GM19025 (cell line): ENCODE results near the gene MPZL3.
"Not testable (repeated sequence)": the region's sequence is repeated elsewhere in the genome, so short reads cannot be mapped to it uniquely, and the experiment has no call there.

Experiments used
- ATAC-seq: cut with Tn5 transposase; IDR thresholded peaks from one replicate; pipeline ENCODE4 v1.9.1; 2021; ENCODE audit warnings: mild to moderate bottlenecking, low read depth, moderate library complexity; ENCODE audit not compliant: unreplicated experiment

MPZL3 gene

DNA sequence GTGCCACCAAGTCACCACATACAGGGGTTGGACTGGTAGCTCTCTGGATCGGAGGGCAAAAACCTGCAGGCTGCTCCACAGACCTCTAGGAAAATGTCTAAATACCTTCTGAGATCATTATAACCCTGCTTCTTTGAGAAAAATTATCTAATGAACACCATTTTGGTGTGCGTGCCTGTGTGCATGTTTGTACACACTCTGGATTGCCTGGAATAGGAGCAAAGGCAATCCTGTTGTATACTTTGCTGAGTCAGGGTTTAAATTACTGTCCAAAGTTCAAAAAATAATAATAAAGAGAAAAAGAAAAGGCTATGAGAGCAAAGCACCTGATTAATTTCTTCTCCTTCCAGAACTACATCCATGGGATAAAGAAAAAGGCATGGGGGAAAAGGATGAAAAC is 38.4 kb downstream of the MPZL3 start:
- ATAC-seq = no peak

DNA sequence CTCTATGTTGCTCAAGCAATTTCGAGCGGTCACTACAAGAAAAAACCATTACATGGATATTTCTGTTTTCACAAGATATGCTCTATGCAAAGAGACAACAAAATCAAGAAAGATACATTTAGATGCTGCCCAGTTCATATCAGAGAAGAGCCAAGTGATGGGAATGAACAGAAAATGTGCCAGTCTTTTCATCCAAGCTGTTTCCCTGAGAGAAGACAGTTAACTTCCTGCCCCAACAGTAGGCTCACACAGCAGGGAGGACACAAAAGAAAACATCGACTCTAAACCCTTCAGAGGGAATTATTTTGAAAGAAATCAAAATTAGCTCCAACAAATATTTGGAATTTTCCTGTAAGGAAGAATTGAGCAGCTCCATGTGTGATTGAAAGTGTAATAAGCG is 39.0 kb downstream of the MPZL3 start:
- ATAC-seq = no peak

DNA sequence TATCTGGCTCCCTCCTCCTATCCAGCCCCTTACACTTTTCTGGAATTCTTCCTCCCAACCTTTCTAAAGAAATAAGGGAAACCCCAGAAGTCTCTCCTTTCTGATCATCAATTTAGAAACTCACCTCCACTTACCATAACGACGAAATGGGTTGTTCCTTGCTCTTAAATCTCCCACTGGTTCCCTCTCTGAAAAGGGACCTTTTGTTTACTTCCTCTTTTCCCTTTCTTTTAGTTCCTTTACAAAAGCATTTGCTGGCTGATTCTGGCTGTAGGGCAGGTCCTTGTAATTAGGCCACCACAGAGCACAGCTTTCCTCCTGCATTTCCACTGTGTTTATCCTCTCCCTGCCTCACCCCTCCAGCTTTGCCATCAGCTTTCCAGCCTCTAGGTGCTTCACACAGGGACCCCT is 39.4 kb downstream of the MPZL3 start:
- no peak for ATAC-seq

DNA sequence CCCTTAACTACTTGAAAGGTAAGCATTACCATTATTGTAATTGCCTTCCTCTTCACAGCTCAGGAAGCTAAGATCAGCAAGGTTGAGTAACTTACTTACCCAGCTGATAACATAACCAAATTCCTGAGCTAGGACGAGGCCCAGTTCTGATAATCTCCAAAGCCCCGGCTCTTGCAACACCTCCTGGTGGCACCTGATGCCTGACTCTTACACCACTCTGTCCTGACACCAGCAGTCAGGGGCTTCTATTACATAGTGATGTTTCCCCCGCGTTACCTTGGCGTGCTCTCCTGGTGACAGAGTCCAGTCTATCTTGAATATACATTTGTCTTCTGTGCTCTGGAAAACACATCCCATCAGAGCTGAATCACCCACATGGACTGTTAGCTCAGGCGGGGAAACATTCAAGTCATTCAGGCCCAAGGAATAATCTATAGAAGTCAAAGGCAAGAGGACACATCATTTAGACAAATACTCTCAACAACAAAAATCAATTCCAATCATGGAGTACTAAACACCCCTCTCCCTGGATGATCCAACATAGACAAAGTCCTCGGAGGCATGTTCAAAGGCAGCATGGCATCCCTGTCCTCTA is 39.9 kb downstream of the MPZL3 start:
- ATAC-seq = no peak

DNA sequence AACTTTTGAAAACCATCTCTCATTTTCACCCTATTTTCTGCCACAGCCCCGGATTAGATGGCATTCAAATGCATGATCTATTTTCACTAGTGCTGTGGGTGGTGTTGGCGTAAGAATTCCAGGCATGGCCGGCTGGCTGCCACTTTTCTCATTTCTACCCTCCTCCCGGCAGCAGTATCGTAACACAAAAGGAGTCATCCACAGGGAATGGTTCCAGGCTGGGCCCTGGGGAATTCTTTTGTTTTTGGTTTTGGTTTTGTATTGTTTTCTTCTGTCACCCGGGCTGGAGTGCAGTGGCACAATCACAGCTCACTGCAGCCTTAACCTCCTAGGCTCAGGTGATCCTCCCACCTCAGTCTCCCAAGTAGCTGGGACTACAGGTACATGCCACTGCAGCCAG is 41.2 kb downstream of the MPZL3 start:
- ATAC-seq = no peak

DNA sequence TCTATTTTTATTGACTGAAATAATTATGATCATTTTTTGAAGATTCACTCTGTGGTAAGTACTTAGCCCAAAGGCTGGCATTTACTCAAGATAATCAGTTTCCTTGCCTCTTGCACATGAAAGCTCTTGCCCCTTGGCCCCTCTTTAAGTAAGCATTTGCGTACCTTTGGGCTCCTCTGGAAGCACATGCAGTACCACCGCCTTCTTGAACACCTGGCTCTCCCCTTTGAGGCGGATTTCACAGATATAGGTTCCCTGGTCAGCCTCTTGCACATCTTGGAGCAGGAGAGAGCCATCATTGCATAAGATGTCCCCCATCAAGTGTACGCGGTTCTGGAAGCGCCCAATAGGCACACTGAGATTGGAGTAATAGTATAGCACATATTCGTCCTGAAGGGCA is 41.8 kb downstream of the MPZL3 start:
- ATAC-seq = no peak

DNA sequence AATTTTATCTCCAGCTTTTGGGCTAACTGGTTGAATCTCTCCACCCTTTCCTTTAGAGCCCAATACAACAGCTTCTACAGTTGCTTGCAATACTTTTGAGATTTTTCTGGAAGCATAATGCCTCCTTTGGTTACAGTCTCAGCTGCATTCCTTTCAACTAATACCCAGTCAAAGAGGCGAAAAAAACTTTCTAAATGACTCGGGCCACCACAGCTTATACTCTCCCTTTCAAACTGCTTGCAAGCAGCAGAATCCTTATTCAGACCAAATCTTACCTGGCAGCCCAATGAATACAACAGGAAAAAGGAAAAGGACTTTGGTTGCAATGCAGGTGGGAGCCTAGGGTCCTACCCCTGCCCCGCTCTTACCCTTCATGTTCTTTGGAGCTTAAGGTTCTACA is 43.1 kb downstream of the MPZL3 start:
- no peak for ATAC-seq

DNA sequence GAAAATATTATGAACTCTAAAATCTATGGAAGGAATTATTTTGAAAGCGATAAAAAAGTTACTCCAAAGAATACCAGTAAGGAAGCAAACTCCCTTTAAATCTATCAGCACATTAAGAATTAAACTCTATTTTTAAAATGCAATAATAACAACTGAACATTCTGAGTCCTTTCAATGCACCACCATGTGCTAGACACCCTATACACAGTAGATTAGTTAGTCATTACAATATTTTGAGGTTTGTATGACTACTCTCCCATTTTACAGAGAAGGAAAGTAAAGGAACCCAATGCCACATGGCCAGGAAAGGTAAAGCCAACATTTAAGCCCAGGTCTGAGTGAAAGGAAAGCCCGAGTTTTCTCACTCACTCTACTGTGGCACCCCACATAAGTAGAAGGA is 45.1 kb downstream of the MPZL3 start:
- no peak for ATAC-seq

DNA sequence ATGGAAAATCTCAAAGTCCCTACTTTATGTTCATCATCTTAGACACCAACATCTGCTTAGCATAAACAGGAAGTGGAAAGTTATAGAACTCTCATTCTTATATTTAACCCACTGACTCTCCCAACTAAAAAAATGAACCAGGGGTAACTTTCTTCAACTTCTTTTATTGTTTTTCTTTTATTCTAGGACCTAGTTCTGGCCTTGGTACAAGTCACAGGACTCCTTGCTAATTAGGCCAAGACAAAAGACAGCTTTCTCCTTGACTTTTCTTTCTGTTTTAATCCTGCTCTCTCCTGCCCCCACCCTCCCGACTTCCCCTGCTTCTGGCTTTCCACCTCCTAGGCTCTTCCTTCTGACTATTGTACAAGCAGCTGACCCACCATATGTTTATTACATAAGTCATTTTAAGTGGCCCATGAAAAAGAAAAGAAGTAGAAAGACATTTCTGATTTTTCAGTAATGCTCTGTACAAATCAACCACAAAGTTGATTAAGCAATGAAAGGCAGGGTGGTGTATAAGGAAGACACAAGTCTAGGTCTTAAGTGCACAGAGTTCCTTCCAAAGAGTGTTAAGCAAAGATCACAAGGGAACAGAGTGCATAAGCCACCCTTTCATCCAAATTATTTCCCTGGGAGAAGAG is 45.7 kb downstream of the MPZL3 start:
- no peak for ATAC-seq

DNA sequence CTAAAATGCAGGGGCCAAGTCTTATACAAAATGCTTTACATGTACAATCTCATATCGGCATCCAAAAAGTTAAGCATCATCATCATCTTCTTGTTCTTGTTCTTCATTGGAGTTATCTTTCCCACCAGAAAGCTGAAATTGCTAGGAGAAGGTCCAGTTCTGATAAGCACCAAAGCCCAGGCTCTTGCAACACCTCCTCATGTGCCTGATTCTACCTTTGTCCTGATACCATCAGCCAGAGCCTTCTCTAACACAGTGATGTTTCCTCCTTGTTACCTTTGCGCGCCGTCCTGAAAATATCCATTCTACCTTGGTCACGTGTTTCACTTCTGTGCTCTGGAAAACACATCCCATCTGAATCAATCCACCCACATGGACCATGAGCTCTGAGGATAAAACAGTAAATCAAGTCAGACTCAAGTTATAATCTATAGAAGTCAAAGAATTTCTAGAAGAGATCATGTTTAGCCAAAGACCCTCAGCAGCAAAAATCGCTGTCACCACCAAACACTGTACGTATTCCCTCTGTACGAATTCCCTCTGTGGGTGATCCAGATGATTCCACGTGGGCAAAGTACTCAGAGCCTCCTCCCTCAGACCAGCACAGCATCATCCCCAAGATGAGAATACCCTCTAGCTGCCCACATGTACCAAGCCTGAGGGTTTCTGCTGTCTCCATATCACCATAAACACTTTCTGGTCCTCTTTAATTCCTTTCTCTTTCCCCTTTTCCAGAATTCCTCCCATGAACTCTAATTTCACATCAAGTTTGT is 46.4 kb downstream of the MPZL3 start:
- ATAC-seq = no peak

DNA sequence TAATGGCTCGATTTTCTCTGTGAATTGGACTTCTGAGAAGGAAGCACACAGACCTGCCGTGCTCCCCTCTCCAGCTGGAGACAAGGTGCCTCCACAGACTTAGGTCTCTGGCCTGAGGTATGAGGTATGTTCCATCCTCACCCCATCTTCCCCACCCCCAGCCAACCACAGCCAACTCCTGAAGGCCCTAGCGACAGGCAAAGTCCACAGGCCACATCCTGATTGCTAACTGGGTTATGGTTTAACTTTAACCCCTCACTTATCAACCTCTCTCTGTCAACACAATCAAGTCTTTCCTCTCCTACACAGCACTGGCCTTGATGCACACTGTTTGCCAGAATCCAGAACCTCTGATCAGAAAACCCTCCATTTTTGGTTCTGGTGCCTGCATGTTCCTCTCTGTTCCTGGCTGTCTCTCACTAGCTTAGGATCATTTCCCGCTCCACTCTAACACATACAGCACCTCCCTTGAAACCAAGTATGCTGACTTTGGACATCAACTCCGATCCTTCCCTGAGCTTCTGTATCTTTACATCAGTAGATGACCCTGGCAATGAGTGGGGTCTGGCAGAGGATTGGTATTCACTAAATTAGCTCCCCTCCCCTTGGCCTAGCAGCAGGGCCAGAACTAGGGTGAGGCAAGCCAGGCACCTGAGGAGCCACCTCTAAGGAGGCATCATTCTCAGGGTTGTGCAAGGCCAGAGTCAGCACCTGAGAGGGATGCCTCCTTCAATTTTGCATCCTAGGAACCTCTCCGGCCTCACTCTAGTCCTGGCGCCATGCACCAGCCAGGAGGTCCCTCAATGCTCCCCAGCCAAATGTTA is 49.4 kb downstream of the MPZL3 start:
- peak; percentile 66 for ATAC-seq

DNA sequence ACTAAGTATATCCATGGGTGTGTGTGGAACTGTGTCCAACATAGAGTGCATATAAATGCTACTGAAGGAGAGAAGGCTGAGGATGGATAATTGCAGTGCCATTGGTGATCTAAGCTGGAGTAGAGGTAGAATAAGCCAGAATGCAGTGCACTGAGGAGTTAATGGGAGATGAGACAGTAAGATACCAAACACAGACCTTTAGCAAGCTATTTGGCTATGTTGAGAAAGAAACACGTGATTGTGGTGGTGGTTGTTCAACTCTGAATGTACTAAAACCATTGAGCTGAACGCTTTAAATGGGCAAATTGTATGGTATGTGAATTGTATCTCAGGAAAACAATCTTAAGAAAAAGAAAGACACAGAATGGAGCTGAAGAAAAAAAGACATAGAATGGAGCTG is 50.2 kb downstream of the MPZL3 start:
- no peak for ATAC-seq

DNA sequence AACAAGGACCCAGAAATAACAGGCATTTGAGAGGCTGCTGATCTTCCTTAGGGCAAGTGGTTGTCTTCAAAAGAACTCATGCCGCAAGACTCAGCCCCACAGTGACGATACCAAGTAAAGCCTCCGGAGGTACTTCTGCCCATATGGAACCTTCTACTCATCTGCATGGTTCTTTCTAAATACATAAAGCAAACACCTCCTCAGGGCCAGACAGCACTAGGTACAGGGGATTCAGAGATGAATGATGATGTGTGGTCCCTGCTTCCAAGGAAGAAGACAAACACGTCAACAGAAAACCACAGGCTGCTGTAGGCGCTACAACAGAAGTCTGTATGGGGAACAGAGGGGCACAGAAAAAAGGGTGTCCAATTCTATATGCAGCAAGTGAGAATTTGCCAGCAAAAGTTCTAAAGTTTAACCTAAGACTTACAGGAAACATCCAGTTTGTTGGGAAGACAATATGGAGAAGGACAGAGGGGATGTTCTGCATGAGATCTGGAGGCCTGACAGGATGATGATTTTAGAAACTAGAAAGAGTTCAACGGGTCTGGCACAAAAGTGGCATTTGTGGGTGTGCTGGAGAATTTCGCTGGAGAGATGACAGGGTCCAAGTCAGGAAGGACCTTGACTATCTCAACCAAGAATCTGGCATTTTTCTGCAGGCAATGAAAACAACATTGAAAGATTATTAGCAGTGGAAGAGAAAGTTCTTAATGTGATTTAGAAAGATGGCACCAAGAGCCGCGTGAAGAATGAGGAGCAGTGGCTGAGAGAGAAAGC is 51.1 kb downstream of the MPZL3 start:
- ATAC-seq = no peak

DNA sequence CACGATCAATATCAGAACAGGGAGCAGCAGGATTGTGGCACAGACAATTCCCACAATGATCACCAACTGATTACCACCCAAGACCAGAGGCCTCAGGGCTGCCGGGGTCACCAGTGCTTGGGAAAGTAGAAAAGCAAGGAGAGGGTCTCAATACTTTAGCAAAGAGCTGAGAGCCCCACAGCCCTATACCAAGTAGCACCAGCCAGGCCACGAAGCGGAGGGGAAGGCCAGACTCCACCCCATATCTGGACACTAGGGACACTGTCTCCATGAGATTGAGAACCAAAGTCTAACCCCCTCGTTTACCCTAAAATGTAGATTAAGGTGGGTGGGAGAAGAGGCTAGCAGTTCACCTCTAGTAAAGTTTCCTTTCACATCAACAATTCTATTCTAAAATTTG is 51.7 kb downstream of the MPZL3 start:
- ATAC-seq = no peak

DNA sequence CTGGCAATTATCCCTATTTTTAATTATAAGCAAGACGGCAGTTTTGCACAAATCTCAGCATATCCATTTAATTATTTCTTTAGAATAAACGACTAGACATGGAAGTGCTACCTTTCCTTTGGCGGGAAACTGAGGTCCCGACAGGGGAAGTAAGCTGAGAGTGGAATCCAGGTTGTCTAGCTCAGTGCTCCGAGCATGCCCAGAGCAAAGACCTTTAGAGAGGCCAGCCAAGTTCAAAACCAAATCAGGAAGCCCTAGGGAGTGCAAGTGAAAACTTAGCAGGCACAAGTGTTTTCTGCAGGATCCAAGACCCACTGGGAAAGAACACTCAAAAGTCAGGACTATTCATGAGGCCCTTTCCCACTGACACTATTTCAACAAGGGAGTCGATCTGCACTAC is 53.0 kb downstream of the MPZL3 start:
- no peak for ATAC-seq

DNA sequence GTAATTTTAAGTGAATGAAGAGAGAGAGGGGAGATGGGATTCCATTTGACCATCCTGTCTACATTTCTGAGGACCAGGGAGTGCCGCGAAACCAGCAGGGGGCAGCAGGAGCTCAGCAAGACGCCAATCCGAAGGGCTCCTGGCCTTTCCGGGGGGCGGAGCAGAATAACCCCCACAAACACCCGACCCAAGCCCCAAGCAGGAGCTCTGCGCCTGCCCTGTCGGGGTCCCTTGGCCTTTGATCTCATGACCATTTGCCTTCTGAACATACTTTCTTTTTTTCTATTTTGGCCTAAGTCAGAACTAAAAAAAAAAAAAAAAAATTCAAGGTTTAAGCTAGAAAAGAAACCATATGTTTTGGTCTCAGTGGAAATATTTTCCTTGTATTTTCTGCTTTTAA is 53.8 kb downstream of the MPZL3 start:
- no peak for ATAC-seq

DNA sequence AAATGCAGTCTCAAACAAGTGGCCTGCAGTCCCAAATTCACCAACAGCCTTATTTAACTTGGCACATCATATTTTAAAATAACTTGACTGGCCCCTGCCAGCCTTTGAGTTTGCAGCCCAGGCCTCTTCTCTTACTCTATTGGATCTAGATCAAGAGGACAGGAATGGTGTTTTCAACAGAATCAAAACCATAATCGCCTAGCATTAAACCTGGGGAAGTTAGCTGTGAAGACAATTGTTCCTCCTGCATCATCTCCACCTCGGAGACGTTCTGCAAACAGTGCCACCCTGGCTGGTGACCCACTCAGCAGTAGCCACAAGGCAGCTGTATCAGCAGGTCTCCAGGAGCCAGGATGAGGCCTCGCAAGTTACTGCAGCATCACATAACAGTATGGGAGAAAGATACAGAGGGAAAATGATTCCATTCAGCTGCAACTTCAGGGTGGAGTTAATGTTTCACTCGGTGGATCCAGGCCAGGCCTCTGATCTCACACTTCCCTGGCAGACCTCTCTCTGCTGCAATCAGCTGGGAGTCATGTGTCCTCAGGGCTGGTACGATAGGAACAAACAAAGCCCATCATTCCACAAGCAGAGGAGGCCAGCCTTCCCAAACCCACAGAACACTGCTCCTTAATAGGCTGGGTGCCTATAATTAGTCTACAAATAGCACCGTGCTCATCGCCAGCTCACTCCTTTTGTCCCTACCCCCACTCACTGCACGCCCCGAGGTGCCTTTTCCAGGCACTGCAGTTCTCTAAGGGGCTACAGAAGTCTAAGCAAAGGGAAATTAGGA is 57.1 kb downstream of the MPZL3 start:
- no peak for ATAC-seq

DNA sequence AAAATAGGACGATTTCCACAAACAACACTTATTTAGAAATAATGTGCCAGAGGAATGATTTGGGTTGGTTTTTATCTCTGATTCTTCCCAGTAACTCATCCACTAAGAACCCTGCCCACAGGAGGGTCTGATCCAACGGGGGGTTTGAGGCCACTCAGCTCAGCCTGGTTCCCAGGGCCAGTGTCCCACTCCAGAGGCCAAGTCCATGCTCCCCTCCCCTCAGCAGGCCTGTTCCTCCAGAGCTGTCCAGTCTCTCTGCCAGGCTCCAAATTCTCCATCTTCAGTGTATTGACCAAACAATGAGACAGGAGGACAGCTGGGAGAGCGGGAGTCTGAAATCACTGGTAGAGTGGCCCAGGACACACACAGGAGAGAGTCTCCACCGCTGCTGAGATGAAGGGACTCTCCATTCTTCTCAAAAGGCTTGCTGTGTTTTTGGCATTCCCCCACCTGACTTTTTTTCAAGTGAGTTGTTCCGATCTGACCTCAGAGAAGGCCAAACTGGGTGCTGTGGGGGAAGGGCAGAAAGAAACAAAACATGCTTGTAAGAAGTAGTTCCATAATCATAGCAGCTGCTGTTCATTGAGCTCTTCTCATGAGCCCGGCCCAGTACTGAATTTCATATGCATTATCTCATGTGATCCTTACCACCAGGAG is 58.1 kb downstream of the MPZL3 start:
- no peak for ATAC-seq

DNA sequence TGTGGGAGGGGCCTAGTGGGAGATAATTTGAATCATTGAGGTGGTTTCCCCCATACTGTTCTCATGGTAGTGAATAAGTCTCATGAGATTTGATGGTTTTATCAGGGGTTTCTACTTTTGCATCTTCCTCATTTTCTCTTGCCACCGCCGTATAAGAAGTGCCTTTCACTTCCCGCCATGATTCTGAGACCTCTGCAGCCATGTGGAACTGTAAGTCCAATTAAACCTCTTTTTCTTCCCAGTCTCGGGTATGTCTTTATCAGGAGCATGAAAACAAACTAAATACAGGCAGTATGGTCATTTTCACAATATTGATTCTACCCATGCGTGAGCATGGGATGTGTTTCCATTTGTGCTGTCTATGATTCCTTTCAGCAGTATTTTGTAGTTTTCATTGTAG is 59.3 kb downstream of the MPZL3 start:
- not testable (repeated sequence) for ATAC-seq
